Measurements from ENCODE around the gene ELOVL6.

DNA sequence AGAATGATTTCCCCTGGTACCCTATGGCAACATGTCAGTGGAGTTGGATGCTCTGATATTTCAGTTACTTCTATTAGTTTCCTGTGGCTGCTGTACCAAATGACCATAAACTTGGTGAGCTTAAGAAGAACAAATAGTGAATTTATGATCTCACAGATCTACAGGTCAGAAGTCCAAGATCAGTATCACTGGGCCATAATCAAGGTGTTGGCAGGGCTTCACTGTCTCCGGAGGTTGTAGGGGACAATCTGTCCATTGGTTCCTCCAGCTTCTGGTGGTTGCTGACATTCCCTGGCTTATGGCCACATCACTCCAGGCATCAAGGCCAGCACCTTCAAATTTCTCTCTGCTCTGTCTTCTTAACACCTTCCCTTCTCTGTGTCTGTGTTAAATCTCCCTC lies 37.9 kb upstream of the ELOVL6 start:
- TF ChIP-seq CTCF (IDR thresholded peaks at IDR 0.05) (no peak), POLR2A (IDR thresholded peaks at IDR 0.05) (no peak)

Data from prostate gland (tissue), 2 donors.